ENCODE measurements around the gene YPEL2.

The YPEL2 gene

DNA sequence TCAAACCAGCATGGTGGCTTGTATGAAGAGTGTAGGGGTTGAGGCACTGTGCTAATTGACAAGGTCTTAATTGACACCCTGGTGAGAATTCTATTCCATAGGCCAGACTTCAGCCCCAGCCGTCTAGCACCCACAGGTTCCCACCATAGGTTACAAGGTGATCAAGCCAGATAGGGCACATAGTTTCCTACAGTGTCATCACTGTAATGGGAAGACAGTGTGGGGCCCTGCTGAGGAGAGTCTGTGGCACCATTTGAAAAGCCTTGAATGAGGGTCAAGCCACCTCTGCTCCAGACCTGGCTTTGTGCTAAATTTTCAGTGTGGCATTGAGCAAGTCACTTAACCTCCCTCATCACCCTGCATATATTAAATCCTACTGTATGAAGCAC lies 36.2 kb downstream of the YPEL2 start:
- Histone ChIP-seq H3K27me3 (ENCODE audit: low read length) (no peaks in the 10 kb centered on the region), H2AFZ (ENCODE audit: low read depth, low read length, severe bottlenecking) (no peak overlapping the region), H3K9me3 (ENCODE audit: insufficient read depth, low read length) (no peaks in the 10 kb centered on the region), H3K9me2 (replicated peaks; ENCODE audit: insufficient read depth, low read length) (no peaks in the 10 kb centered on the region), H4K20me1 (ENCODE audit: low read depth, low read length) (no peaks in the 10 kb centered on the region), H3K4me3 (ENCODE audit: insufficient read depth, low read length, poor library complexity, severe bottlenecking) (no peak overlapping the region), H3K9ac (ENCODE audit: low read length) (no peak overlapping the region), H3F3A (ENCODE audit: insufficient read depth) (no peaks in the 10 kb centered on the region), H3K27ac (ENCODE audit: low read depth, low read length) (no peak overlapping the region), H3K36me3 (ENCODE audit: low read length) (no peaks in the 10 kb centered on the region), H3K79me2 (ENCODE audit: insufficient read depth, low read length) (no peaks in the 10 kb centered on the region), H3K4me2 (ENCODE audit: low read depth, low read length, poor library complexity, severe bottlenecking) (no peak overlapping the region)
- TF ChIP-seq, protein P1, sequence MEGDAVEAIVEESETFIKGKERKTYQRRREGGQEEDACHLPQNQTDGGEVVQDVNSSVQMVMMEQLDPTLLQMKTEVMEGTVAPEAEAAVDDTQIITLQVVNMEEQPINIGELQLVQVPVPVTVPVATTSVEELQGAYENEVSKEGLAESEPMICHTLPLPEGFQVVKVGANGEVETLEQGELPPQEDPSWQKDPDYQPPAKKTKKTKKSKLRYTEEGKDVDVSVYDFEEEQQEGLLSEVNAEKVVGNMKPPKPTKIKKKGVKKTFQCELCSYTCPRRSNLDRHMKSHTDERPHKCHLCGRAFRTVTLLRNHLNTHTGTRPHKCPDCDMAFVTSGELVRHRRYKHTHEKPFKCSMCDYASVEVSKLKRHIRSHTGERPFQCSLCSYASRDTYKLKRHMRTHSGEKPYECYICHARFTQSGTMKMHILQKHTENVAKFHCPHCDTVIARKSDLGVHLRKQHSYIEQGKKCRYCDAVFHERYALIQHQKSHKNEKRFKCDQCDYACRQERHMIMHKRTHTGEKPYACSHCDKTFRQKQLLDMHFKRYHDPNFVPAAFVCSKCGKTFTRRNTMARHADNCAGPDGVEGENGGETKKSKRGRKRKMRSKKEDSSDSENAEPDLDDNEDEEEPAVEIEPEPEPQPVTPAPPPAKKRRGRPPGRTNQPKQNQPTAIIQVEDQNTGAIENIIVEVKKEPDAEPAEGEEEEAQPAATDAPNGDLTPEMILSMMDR (IDR thresholded peaks at IDR 0.05; ENCODE audit: insufficient read depth, low read length, poor library complexity, severe bottlenecking): no peak
- TF ChIP-seq EZH2phosphoT487 (conservative IDR thresholded peaks at IDR 0.05; ENCODE audit: low read length): no peak

DNA sequence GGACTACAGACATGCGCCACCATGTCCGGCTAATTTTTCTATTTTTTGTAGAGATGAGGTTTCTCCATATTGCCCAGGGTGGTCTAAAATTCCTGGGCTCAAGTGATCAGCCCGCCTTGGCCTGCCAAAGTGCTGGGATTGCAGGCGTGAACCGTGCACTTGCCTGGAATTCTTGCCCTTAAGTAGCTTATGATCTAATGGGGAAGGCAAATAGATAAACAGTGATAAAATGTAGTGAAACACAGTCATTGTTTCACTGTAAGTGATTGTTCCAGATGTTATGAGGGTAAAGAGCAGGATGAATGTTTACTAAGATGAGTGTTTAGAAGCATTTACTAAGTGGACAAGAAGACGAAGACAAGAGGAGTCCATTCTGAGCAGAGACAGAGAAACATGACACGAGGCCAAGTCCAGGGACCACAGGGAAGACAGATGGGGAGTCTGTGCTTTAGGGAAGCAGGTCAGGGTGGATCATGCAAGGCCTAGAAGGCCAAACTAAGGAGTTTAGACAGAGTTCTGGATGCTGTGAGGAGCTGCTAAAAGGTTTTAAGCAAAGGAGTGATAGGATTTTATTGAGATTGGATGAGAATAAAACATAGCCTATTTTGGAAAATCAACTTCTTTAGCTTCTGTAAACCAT lies 36.9 kb downstream of the YPEL2 start:
- Histone ChIP-seq H3K9ac (ENCODE audit: low read length) (no peak overlapping the region), H4K20me1 (ENCODE audit: low read depth, low read length) (no peaks in the 10 kb centered on the region), H3K27me3 (ENCODE audit: low read length) (no peaks in the 10 kb centered on the region), H3K9me2 (replicated peaks; ENCODE audit: insufficient read depth, low read length) (no peaks in the 10 kb centered on the region), H3K36me3 (ENCODE audit: low read length) (no peaks in the 10 kb centered on the region), H2AFZ (ENCODE audit: low read depth, low read length, severe bottlenecking) (no peak overlapping the region), H3K4me2 (ENCODE audit: low read depth, low read length, poor library complexity, severe bottlenecking) (no peak overlapping the region), H3F3A (ENCODE audit: insufficient read depth) (no peaks in the 10 kb centered on the region), H3K79me2 (ENCODE audit: insufficient read depth, low read length) (no peaks in the 10 kb centered on the region), H3K9me3 (ENCODE audit: insufficient read depth, low read length) (no peaks in the 10 kb centered on the region), H3K4me3 (ENCODE audit: insufficient read depth, low read length, poor library complexity, severe bottlenecking) (no peak overlapping the region), H3K27ac (ENCODE audit: low read depth, low read length) (no peak overlapping the region)
- TF ChIP-seq EZH2phosphoT487 (conservative IDR thresholded peaks at IDR 0.05; ENCODE audit: low read length): no peak
- TF ChIP-seq, protein P1 (IDR thresholded peaks at IDR 0.05; ENCODE audit: insufficient read depth, low read length, poor library complexity, severe bottlenecking): no peak

- no peaks in the 10 kb centered on the region for H3K79me2 ChIP-seq (ENCODE audit: insufficient read depth, low read length)
- H3K9ac ChIP-seq (ENCODE audit: low read length): no peak overlapping the region
These were observed 37.8 kb downstream of the YPEL2 start for GRCh38 chr17:59369031-59369975.

More at GRCh38 chr17:59369031-59369975, 37.8 kb downstream of the YPEL2 start:
- H2AFZ ChIP-seq (ENCODE audit: low read depth, low read length, severe bottlenecking): no peak overlapping the region
- H4K20me1 ChIP-seq (ENCODE audit: low read depth, low read length): no peaks in the 10 kb centered on the region
- H3K4me2 ChIP-seq (ENCODE audit: low read depth, low read length, poor library complexity, severe bottlenecking): no peak overlapping the region
- TF ChIP-seq EZH2phosphoT487 (conservative IDR thresholded peaks at IDR 0.05; ENCODE audit: low read length): no peak
- TF ChIP-seq, protein P1 (IDR thresholded peaks at IDR 0.05; ENCODE audit: insufficient read depth, low read length, poor library complexity, severe bottlenecking): no peak
- H3K4me3 ChIP-seq (ENCODE audit: insufficient read depth, low read length, poor library complexity, severe bottlenecking): no peak overlapping the region
- no peaks in the 10 kb centered on the region for H3K27me3 ChIP-seq (ENCODE audit: low read length)
- no peak overlapping the region for H3K27ac ChIP-seq (ENCODE audit: low read depth, low read length)
- no peaks in the 10 kb centered on the region for H3K36me3 ChIP-seq (ENCODE audit: low read length)
- no peaks in the 10 kb centered on the region for H3F3A ChIP-seq (ENCODE audit: insufficient read depth)
- no peaks in the 10 kb centered on the region for H3K9me3 ChIP-seq (ENCODE audit: insufficient read depth, low read length)
- no peaks in the 10 kb centered on the region for H3K9me2 ChIP-seq (replicated peaks; ENCODE audit: insufficient read depth, low read length)

Data from SU-DHL-6 (cell line).